ENCODE measurements around the gene ZNF236.

- TF ChIP-seq CTCF (IDR thresholded peaks at IDR 0.05) (no peak), EZH2 (IDR thresholded peaks at IDR 0.05; ENCODE audit: borderline replicate concordance, insufficient read depth, low read depth, low read length, poor library complexity, severe bottlenecking) (no peak)
Measured at GRCh38 chr18:76957384-76958355, 135.3 kb downstream of the ZNF236 start.
